ENCODE data around the gene CRYBG1. TPM values are rescaled to one million over a fixed set of nuclear protein-coding genes. Genes with fewer than 3 reads are reported as not detected.
A peak's percentile ranks its signal among the peaks of the same experiment; 100 is the strongest.

The CRYBG1 gene
- total RNA-seq, 1 experiment from 2014 or later, result 19.9 TPM

DNA sequence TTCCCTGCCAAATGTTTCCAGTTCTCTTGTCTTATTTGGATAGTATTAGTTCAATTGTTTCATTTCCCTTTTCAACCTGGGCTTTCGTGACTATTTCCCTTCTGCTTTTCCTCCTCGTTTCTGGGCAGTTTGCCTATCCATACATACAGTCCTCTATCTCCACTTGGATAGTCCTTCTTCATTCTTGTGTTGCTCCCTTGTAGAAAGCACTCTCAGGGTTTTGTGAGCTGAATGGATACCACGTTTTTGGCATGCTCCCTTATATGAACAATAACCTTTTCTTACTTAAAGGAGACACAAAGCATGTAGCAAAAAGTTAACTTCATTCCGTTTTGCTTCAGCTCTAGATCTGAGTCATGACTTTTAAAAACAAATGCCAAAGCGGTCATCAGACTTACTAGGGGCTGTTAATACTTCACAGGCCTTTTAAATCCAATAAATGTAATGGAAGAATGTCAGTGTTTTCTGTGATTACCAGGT is 16.6 kb downstream of the CRYBG1 start:
- Histone ChIP-seq H3K36me3 (ENCODE audit: low read depth, low read length) (no peaks in the 10 kb centered on the region), H3K79me2 (ENCODE audit: low read length) (peaks cover 21% of the 10 kb centered on the region), H3F3A (ENCODE audit: low read length, unreplicated experiment) (peaks cover 3% of the 10 kb centered on the region), H3K4me2 (ENCODE audit: low read length) (peak overlapping the region; percentile 80), H3K9me3 (ENCODE audit: low read length) (no peaks in the 10 kb centered on the region), H3K4me3 (ENCODE audit: low read length) (peak overlapping the region; percentile 38), H3K27ac (ENCODE audit: low read length) (peak overlapping the region; percentile 64), H3K9me2 (replicated peaks; ENCODE audit: low read length) (no peaks in the 10 kb centered on the region), H2AFZ (ENCODE audit: low read length) (peak overlapping the region; percentile 52), H4K20me1 (ENCODE audit: low read length) (no peaks in the 10 kb centered on the region), H3K4me1 (ENCODE audit: insufficient read depth, low read length) (peaks cover 52% of the 10 kb centered on the region), H3K9ac (ENCODE audit: low read length) (no peak overlapping the region), H3K27me3 (ENCODE audit: low read length) (no peaks in the 10 kb centered on the region)
- no TSS peak for BruUV-seq (replicated peaks)
- POLR2A ChIA-PET (ENCODE audit: unreplicated experiment), result no interaction called here
- CTCF ChIA-PET, result interaction anchor here (0.5 kb wide), 1 partner anchor 64 kb away, joined by 4 read pairs; no protein-coding TSS in a partner anchor
- ATAC-seq (peak; percentile 40), DNase-seq (peak; percentile 75)
- intact Hi-C loops (cut with micrococcal nuclease), result loop anchor here (1.0 to 2.0 kb wide), 2 partner anchors 38 to 65 kb away; no protein-coding TSS in a partner anchor
- no peak for TF ChIP-seq EZH2phosphoT487 (IDR thresholded peaks at IDR 0.05; ENCODE audit: borderline replicate concordance, low read length)

DNA sequence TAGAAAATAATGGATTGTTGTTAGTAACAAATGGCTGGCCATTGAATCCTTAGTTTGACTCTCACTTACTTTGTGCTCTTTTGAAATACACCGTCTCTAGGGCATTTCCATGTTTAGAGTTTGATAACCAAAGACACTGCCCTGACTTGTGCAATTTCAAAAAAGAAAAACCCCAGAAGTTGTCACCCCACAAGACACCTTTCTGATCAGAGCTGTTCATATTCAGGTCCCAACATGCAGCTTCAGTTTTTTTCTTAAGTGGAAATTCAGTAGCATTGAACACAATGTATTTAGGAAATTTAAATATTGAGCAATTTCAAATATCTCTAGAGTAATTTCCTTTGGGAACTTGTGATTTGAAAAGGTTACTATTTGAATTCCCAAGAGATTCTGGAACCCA is 19.4 kb downstream of the CRYBG1 start:
- peaks cover 56% of the 10 kb centered on the region for H3K4me1 ChIP-seq (ENCODE audit: insufficient read depth, low read length)
- intact Hi-C loops (cut with micrococcal nuclease), result no loop called here
- peak overlapping the region; percentile 81 for H3K27ac ChIP-seq (ENCODE audit: low read length)
- no peak overlapping the region for H2AFZ ChIP-seq (ENCODE audit: low read length)
- ATAC-seq (no peak), DNase-seq (no peak)
- TF ChIP-seq EZH2 (IDR thresholded peaks at IDR 0.05; ENCODE audit: low read length, unreplicated experiment) (no peak), EZH2phosphoT487 (IDR thresholded peaks at IDR 0.05; ENCODE audit: borderline replicate concordance, low read length) (no peak)
- TF ChIP-seq, protein P1, sequence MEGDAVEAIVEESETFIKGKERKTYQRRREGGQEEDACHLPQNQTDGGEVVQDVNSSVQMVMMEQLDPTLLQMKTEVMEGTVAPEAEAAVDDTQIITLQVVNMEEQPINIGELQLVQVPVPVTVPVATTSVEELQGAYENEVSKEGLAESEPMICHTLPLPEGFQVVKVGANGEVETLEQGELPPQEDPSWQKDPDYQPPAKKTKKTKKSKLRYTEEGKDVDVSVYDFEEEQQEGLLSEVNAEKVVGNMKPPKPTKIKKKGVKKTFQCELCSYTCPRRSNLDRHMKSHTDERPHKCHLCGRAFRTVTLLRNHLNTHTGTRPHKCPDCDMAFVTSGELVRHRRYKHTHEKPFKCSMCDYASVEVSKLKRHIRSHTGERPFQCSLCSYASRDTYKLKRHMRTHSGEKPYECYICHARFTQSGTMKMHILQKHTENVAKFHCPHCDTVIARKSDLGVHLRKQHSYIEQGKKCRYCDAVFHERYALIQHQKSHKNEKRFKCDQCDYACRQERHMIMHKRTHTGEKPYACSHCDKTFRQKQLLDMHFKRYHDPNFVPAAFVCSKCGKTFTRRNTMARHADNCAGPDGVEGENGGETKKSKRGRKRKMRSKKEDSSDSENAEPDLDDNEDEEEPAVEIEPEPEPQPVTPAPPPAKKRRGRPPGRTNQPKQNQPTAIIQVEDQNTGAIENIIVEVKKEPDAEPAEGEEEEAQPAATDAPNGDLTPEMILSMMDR (conservative IDR thresholded peaks at IDR 0.05; ENCODE audit: low read depth, low read length), result no peak
- no peaks in the 10 kb centered on the region for H3K9me2 ChIP-seq (replicated peaks; ENCODE audit: low read length)
- H3K4me2 ChIP-seq (ENCODE audit: low read length), result peak overlapping the region; percentile 77
- no peak overlapping the region for H3K9ac ChIP-seq (ENCODE audit: low read length)
- no peak overlapping the region for H3K4me3 ChIP-seq (ENCODE audit: low read length)
- no peaks in the 10 kb centered on the region for H3K36me3 ChIP-seq (ENCODE audit: low read depth, low read length)
- CTCF ChIA-PET, result interaction anchor here (2.9 kb wide), 1 partner anchor 19 kb away, joined by 7 read pairs; the partner anchor contains the start of gene CRYBG1
- H3K79me2 ChIP-seq (ENCODE audit: low read length), result peaks cover 9% of the 10 kb centered on the region
- peaks cover 3% of the 10 kb centered on the region for H3F3A ChIP-seq (ENCODE audit: low read length, unreplicated experiment)
- BruUV-seq (replicated peaks), result no TSS peak
- POLR2A ChIA-PET (ENCODE audit: unreplicated experiment), result interaction anchor here (0.7 kb wide), 1 partner anchor 228 kb away, joined by 4 read pairs; no protein-coding TSS in a partner anchor
- no peaks in the 10 kb centered on the region for H4K20me1 ChIP-seq (ENCODE audit: low read length)
- H3K9me3 ChIP-seq (ENCODE audit: low read length), result no peaks in the 10 kb centered on the region
- no peaks in the 10 kb centered on the region for H3K27me3 ChIP-seq (ENCODE audit: low read length)

GRCh38 chr6:106380407-106380806 is 19.9 kb downstream of the CRYBG1 start:
- Histone ChIP-seq H3K27me3 (ENCODE audit: low read length) (no peaks in the 10 kb centered on the region), H3K4me1 (ENCODE audit: insufficient read depth, low read length) (peaks cover 56% of the 10 kb centered on the region), H2AFZ (ENCODE audit: low read length) (no peak overlapping the region), H3K4me3 (ENCODE audit: low read length) (peak overlapping the region; percentile 34), H3K9me2 (replicated peaks; ENCODE audit: low read length) (no peaks in the 10 kb centered on the region), H3K79me2 (ENCODE audit: low read length) (peaks cover 9% of the 10 kb centered on the region), H3K36me3 (ENCODE audit: low read depth, low read length) (no peaks in the 10 kb centered on the region), H3K9ac (ENCODE audit: low read length) (no peak overlapping the region), H3K4me2 (ENCODE audit: low read length) (peak overlapping the region; percentile 77), H3K27ac (ENCODE audit: low read length) (peak overlapping the region; percentile 81), H4K20me1 (ENCODE audit: low read length) (no peaks in the 10 kb centered on the region), H3F3A (ENCODE audit: low read length, unreplicated experiment) (peaks cover 3% of the 10 kb centered on the region), H3K9me3 (ENCODE audit: low read length) (no peaks in the 10 kb centered on the region)
- no peak for TF ChIP-seq EZH2 (IDR thresholded peaks at IDR 0.05; ENCODE audit: low read length, unreplicated experiment)
- TF ChIP-seq EZH2phosphoT487 (IDR thresholded peaks at IDR 0.05; ENCODE audit: borderline replicate concordance, low read length), result no peak
- TF ChIP-seq, protein P1 (conservative IDR thresholded peaks at IDR 0.05; ENCODE audit: low read depth, low read length), result no peak
- BruUV-seq (replicated peaks), result no TSS peak
- POLR2A ChIA-PET (ENCODE audit: unreplicated experiment), result interaction anchor here (0.7 kb wide), 1 partner anchor 228 kb away, joined by 4 read pairs; no protein-coding TSS in a partner anchor
- CTCF ChIA-PET, result interaction anchor here (2.9 kb wide), 1 partner anchor 19 kb away, joined by 7 read pairs; the partner anchor contains the start of gene CRYBG1
- intact Hi-C loops (cut with micrococcal nuclease), result no loop called here
- DNase-seq, result peak; percentile 74
- peak; percentile 38 for ATAC-seq

Data from PC-3 (cell line).